HEK293 (cell line): ENCODE measurements around the gene WSCD2.
A peak's percentile ranks its signal among the peaks of the same experiment; 100 is the strongest.

Experiments used
- CTCF ChIA-PET: fragments of 350-600 bp; formaldehyde crosslinking; extraction: SDS; loops from one replicate; lab custom pipeline; 2021; ENCODE audit warnings: antibody characterized with exemption; lab: Yijun Ruan, JAX
- POLR2A ChIA-PET: fragments of 300-600 bp; formaldehyde crosslinking; extraction: SDS; loops from one replicate; lab custom pipeline; 2020; ENCODE audit warnings: antibody characterized with exemption, inconsistent platforms; lab: Yijun Ruan, JAX
- H3K27ac ChIP-seq: fragments of 200-500 bp; sonication (Bioruptor generic); 2 replicates; pipeline ENCODE4 v1.5.1; 2014; ENCODE audit warnings: low read depth, low read length, control low read depth, inconsistent platforms; ENCODE audit errors: extremely low read depth
- H3K36me3 ChIP-seq, 2 experiments: fragments of 200-500 bp in 1 of 2; sonication (Bioruptor generic) in 1 of 2; 1 replicate in 1 of 2; 2 replicates in 1 of 2; pipeline ENCODE4 v1.5.1; 2014 to 2017; ENCODE audit warnings: inconsistent platforms in 2 of 2, low read length in 2 of 2; ENCODE audit not compliant: control insufficient read depth in 2 of 2, insufficient read depth in 1 of 2
- H3K4me1 ChIP-seq: fragments of 200-500 bp; sonication (Bioruptor generic); 2 replicates; pipeline ENCODE4 v1.5.1; 2014; ENCODE audit warnings: mild to moderate bottlenecking, low read length, inconsistent platforms; ENCODE audit not compliant: control insufficient read depth, insufficient read depth
- H3K4me3 ChIP-seq: 2 replicates; pipeline ENCODE4 v1.5.1; 2011; ENCODE audit warnings: low read depth, mild to moderate bottlenecking, control low read depth, low read length, moderate library complexity
- H3K9me3 ChIP-seq: fragments of 200-500 bp; sonication (Bioruptor generic); 2 replicates; pipeline ENCODE4 v1.5.1; 2014; ENCODE audit warnings: low read depth, low read length, inconsistent platforms; ENCODE audit not compliant: control insufficient read depth, insufficient read depth
- BCL11A ChIP-seq: fragments of 450-650 bp; formaldehyde crosslinking; IDR thresholded peaks from 2 replicates; pipeline ENCODE4 v1.5.1; 2016; ENCODE audit warnings: low read depth, missing biosample characterization, missing genetic modification characterization
- FEZF1 ChIP-seq: fragments of 450-650 bp; formaldehyde crosslinking; IDR thresholded peaks from 2 replicates; pipeline ENCODE4 v1.5.1; 2016; ENCODE audit warnings: missing biosample characterization, missing genetic modification characterization
- HOXC10 ChIP-seq: sonication (generic); formaldehyde crosslinking; IDR thresholded peaks from 2 replicates; pipeline ENCODE4 v1.8.1; 2023; ENCODE audit warnings: mild to moderate bottlenecking, missing genetic modification reagents
- IKZF3 ChIP-seq: fragments of 450-650 bp; IDR thresholded peaks from 2 replicates; pipeline ENCODE4 v1.5.0; 2018; ENCODE audit warnings: missing biosample characterization, mild to moderate bottlenecking, missing genetic modification characterization, moderate library complexity
- KLF16 ChIP-seq: fragments of 450-650 bp; formaldehyde crosslinking; IDR thresholded peaks from 2 replicates; pipeline ENCODE4 v1.5.1; 2017; ENCODE audit warnings: missing biosample characterization, missing genetic modification characterization
- PRDM1 ChIP-seq: fragments of 450-650 bp; formaldehyde crosslinking; IDR thresholded peaks from 2 replicates; pipeline ENCODE4; 2016; ENCODE audit warnings: missing biosample characterization, missing genetic modification characterization
- REPIN1 ChIP-seq: fragments of 450-650 bp; formaldehyde crosslinking; IDR thresholded peaks from 2 replicates; pipeline ENCODE4 v1.5.1; 2017; ENCODE audit warnings: missing biosample characterization, missing genetic modification characterization, low read depth
- SCRT2 ChIP-seq: fragments of 450-650 bp; formaldehyde crosslinking; IDR thresholded peaks from 2 replicates; pipeline ENCODE4 v1.5.1; 2016; ENCODE audit warnings: missing biosample characterization, missing genetic modification characterization
- TCF7L2 ChIP-seq: IDR thresholded peaks from 2 replicates; pipeline ENCODE4 v1.6.1; 2011; ENCODE audit warnings: low read depth, mild to moderate bottlenecking, inconsistent platforms, low read length, moderate library complexity, borderline replicate concordance
- ZBTB17 ChIP-seq: fragments of 450-650 bp; formaldehyde crosslinking; IDR thresholded peaks from 2 replicates; pipeline ENCODE4 v1.5.1; 2016; ENCODE audit warnings: missing biosample characterization, missing genetic modification characterization
- ZBTB6 ChIP-seq: fragments of 450-650 bp; formaldehyde crosslinking; IDR thresholded peaks from 2 replicates; pipeline ENCODE4 v1.5.1; 2017; ENCODE audit warnings: missing biosample characterization, missing genetic modification characterization
- ZBTB8A ChIP-seq: fragments of 450-650 bp; formaldehyde crosslinking; IDR thresholded peaks from 2 replicates; pipeline ENCODE4 v1.5.1; 2016; ENCODE audit warnings: missing biosample characterization, missing genetic modification characterization
- ZIC2 ChIP-seq: fragments of 450-650 bp; formaldehyde crosslinking; IDR thresholded peaks from 2 replicates; pipeline ENCODE4 v1.5.1; 2016; ENCODE audit warnings: missing biosample characterization, missing genetic modification characterization
- ZNF10 ChIP-seq: fragments of 450-650 bp; formaldehyde crosslinking; IDR thresholded peaks from 2 replicates; pipeline ENCODE4 v1.5.1; 2017; ENCODE audit warnings: missing biosample characterization, missing genetic modification characterization
- ZNF157 ChIP-seq: fragments of 450-650 bp; formaldehyde crosslinking; IDR thresholded peaks from 2 replicates; pipeline ENCODE4 v1.5.1; 2016; ENCODE audit warnings: missing biosample characterization, missing genetic modification characterization
- ZNF16 ChIP-seq: fragments of 450-650 bp; formaldehyde crosslinking; IDR thresholded peaks from 2 replicates; pipeline ENCODE4 v1.5.1; 2016; ENCODE audit warnings: low read depth, missing biosample characterization, missing genetic modification characterization
- ZNF23 ChIP-seq: fragments of 450-650 bp; formaldehyde crosslinking; IDR thresholded peaks from 2 replicates; pipeline ENCODE4 v1.5.1; 2016; ENCODE audit warnings: missing biosample characterization, missing genetic modification characterization, borderline replicate concordance
- ZNF274 ChIP-seq, 2 experiments: fragments of 200-500 bp in 1 of 2; fragments of 450-650 bp in 1 of 2; sonication (Bioruptor generic) in 1 of 2; formaldehyde crosslinking in 1 of 2; IDR thresholded peaks; 2 replicates each; pipeline versions ENCODE4 v1.5.1 to v1.6.1; 2014 to 2016; ENCODE audit warnings: borderline replicate concordance in 1 of 2, inconsistent platforms in 1 of 2, low read length in 1 of 2, missing biosample characterization in 1 of 2, missing genetic modification characterization in 1 of 2
- ZNF280C ChIP-seq: fragments of 450-650 bp; formaldehyde crosslinking; IDR thresholded peaks from 2 replicates; pipeline ENCODE4 v1.5.1; 2016; ENCODE audit warnings: missing biosample characterization, missing genetic modification characterization
- ZNF398 ChIP-seq: fragments of 450-650 bp; formaldehyde crosslinking; IDR thresholded peaks from 2 replicates; pipeline ENCODE4 v1.5.1; 2017; ENCODE audit warnings: missing biosample characterization, missing genetic modification characterization
- ZNF548 ChIP-seq: fragments of 450-650 bp; formaldehyde crosslinking; IDR thresholded peaks from 2 replicates; pipeline ENCODE4 v1.5.1; 2016; ENCODE audit warnings: missing biosample characterization, missing genetic modification characterization
- ZNF549 ChIP-seq: fragments of 450-650 bp; IDR thresholded peaks from 2 replicates; pipeline ENCODE4 v1.5.1; 2018; ENCODE audit warnings: missing biosample characterization, missing genetic modification characterization, mild to moderate bottlenecking, inconsistent platforms, moderate library complexity
- ZNF596 ChIP-seq: fragments of 450-650 bp; IDR thresholded peaks from 2 replicates; pipeline ENCODE4 v1.5.0; 2018; ENCODE audit warnings: missing biosample characterization, mild to moderate bottlenecking, missing genetic modification characterization, moderate library complexity
- ZNF660 ChIP-seq: fragments of 450-650 bp; IDR thresholded peaks from 2 replicates; pipeline ENCODE4 v1.5.1; 2018; ENCODE audit warnings: missing biosample characterization, mild to moderate bottlenecking, missing genetic modification characterization
- ZNF843 ChIP-seq: fragments of 450-650 bp; formaldehyde crosslinking; IDR thresholded peaks from 2 replicates; pipeline ENCODE4 v1.5.1; 2016; ENCODE audit warnings: missing biosample characterization, missing genetic modification characterization
- ZSCAN16 ChIP-seq: fragments of 450-650 bp; formaldehyde crosslinking; IDR thresholded peaks from 2 replicates; pipeline ENCODE4 v1.5.1; 2016; ENCODE audit warnings: missing biosample characterization, missing genetic modification characterization
- TF ChIP-seq, protein P1 (sequence below): fragments of 450-650 bp; formaldehyde crosslinking; IDR thresholded peaks from 2 replicates; pipeline ENCODE4 v1.5.1; 2016; ENCODE audit warnings: missing biosample characterization, missing genetic modification characterization
- TF ChIP-seq, protein P2 (sequence below): fragments of 450-650 bp; formaldehyde crosslinking; IDR thresholded peaks from 2 replicates; pipeline ENCODE4 v1.5.1; 2016; ENCODE audit warnings: missing biosample characterization, missing genetic modification characterization
- TF ChIP-seq, protein P3 (sequence below): fragments of 450-650 bp; formaldehyde crosslinking; IDR thresholded peaks from 2 replicates; pipeline ENCODE4 v1.5.1; 2017; ENCODE audit warnings: missing biosample characterization, mild to moderate bottlenecking, missing genetic modification characterization, moderate library complexity

WSCD2 gene

DNA sequence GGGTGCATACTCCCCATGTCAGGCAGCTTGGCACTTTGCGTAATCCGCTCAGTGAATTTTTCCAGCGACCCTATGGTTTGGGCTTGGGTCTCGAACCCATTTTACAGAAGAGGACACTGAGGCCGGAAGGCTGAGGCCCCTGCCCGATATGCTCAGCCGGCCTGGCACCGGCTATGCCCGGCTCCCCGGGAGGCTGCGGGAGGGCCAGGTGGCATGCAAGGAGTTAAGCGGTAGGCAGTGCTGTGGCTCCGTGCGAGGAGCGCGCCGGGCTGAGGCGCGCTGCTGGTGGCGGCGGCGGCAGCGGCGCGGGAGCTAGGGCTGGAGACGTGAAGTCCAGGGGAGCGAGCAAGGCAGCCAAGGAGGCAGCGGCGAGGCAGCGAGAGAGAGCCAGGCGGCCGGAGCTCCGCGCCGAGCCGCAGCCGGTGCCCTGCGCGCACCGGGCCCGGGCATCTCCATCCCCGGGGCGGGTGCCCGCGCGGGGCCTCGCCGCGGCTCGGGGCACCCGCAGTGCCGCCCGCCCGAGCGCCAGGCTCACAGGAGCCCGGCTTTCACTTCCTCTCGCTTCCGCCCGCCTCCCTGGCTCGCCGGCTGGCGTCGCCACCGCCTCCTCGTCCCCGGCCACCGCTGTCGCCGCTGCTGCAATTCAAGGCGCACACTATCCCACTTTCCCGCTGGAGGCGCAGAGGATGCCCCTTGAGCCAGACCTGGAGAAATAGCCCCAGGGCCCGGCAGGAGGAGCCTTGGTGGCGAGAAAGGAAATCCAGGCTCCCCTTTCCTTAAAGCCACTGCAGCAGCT, at the start of gene WSCD2:
Gene WSCD2 (plus strand): TSS at position 272 of the 796 bp plus-strand sequence. CDS start 66,545 bp downstream, outside the sequence.
- ChIA-PET CTCF (interaction anchor here (0.6 kb wide), 1 partner anchor 199 kb away, joined by 3 read pairs; no protein-coding TSS in a partner anchor), POLR2A (interaction anchor here (0.6 kb wide), 1 partner anchor 1175 kb away, joined by 4 read pairs; no protein-coding TSS in a partner anchor)
- no peaks in the 10 kb centered on the region for H3K9me3 ChIP-seq
- H3K27ac ChIP-seq: no peak within 1 kb of the TSS
- H3K36me3 ChIP-seq: no peaks in the 10 kb centered on the region
- H3K4me3 ChIP-seq: peak within 1 kb of the TSS; percentile 23
- H3K4me1 ChIP-seq: no peaks in the 10 kb centered on the region
- TF ChIP-seq SCRT2 (no peak; the same call in none of the 2 replicates), ZNF23 (tag by site-specific recombination) (no peak), ZBTB8A (peak; percentile 60; the same call in 1 of the 2 replicates), KLF16 (tag by site-specific recombination) (no peak), PRDM1 (tag by site-specific recombination) (peak; percentile 45), ZBTB6 (tag by site-specific recombination) (peak; percentile 47; the same call in 1 of the 2 replicates), IKZF3 (tag by site-specific recombination) (0 out of 2 replicates have a peak, but pooled peaks have one; percentile 33), ZNF548 (tag by site-specific recombination) (no peak), ZNF843 (no peak), ZBTB17 (no peak; the same call in 1 of the 2 replicates), ZNF660 (tag by site-specific recombination) (peak; percentile 66), ZNF157 (tag by site-specific recombination) (no peak), ZNF16 (no peak), ZIC2 (peak; percentile 73), FEZF1 (tag by site-specific recombination) (no peak), ZNF596 (no peak), ZNF398 (tag by site-specific recombination) (no peak), ZNF274 (IDR thresholded peaks at IDR 0.05; ENCODE audit: low read length) (no peak), ZNF274 (tag by site-specific recombination; IDR thresholded peaks at IDR 0.05; ENCODE audit: borderline replicate concordance) (no peak), ZNF280C (no peak), REPIN1 (no peak), ZNF10 (tag by site-specific recombination) (no peak), BCL11A (tag by site-specific recombination) (no peak), ZSCAN16 (tag by site-specific recombination) (no peak), TCF7L2 (no peak), ZNF549 (tag by site-specific recombination) (no peak), HOXC10 (CRISPR knock-in tag) (no peak)
- TF ChIP-seq, protein P1, sequence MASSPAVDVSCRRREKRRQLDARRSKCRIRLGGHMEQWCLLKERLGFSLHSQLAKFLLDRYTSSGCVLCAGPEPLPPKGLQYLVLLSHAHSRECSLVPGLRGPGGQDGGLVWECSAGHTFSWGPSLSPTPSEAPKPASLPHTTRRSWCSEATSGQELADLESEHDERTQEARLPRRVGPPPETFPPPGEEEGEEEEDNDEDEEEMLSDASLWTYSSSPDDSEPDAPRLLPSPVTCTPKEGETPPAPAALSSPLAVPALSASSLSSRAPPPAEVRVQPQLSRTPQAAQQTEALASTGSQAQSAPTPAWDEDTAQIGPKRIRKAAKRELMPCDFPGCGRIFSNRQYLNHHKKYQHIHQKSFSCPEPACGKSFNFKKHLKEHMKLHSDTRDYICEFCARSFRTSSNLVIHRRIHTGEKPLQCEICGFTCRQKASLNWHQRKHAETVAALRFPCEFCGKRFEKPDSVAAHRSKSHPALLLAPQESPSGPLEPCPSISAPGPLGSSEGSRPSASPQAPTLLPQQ (tag by site-specific recombination): no peak
- TF ChIP-seq, protein P2, sequence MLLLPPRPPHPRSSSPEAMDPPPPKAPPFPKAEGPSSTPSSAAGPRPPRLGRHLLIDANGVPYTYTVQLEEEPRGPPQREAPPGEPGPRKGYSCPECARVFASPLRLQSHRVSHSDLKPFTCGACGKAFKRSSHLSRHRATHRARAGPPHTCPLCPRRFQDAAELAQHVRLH (tag by site-specific recombination): no peak
- TF ChIP-seq, protein P3, sequence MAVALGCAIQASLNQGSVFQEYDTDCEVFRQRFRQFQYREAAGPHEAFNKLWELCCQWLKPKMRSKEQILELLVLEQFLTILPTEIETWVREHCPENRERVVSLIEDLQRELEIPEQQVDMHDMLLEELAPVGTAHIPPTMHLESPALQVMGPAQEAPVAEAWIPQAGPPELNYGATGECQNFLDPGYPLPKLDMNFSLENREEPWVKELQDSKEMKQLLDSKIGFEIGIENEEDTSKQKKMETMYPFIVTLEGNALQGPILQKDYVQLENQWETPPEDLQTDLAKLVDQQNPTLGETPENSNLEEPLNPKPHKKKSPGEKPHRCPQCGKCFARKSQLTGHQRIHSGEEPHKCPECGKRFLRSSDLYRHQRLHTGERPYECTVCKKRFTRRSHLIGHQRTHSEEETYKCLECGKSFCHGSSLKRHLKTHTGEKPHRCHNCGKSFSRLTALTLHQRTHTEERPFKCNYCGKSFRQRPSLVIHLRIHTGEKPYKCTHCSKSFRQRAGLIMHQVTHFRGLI (tag by site-specific recombination): no peak
